Upper lobe of left lung (tissue), 6 donors: ENCODE measurements around the gene RAP2C. TPM values are rescaled to one million over a fixed set of nuclear protein-coding genes. Genes with fewer than 3 reads are reported as not detected.
"Not testable (repeated sequence)": the region's sequence is repeated elsewhere in the genome, so short reads cannot be mapped to it uniquely, and the experiment has no call there.

Source experiments
- ATAC-seq, 2 donors: fragments of 200-7000 bp; cut with Tn5 transposase; one replicate each; pipeline ENCODE4 v1.9.1; 2022; ENCODE audit warnings: mild to moderate bottlenecking in 2 of 2, moderate library complexity in 2 of 2; ENCODE audit not compliant: low FRiP score in 2 of 2
- DNase-seq, 2 donors: peaks; one replicate each; pipeline ENCODE4 v3.0.0-alpha.2; 2019 to 2020
- H3K27ac ChIP-seq, 4 donors: fragments of 200-600 bp; sonication (generic); one replicate each; pipeline ENCODE4 v1.5.1; 2016 to 2019
- H3K27me3 ChIP-seq, 4 donors: fragments of 200-600 bp; sonication (generic); one replicate each; pipeline ENCODE4 v1.5.1; 2017 to 2019
- H3K36me3 ChIP-seq, 4 donors: fragments of 200-600 bp; sonication (generic); one replicate each; pipeline ENCODE4 v1.5.1; 2016 to 2019
- H3K4me1 ChIP-seq, 4 donors: fragments of 200-600 bp; sonication (generic); one replicate each; pipeline ENCODE4 v1.5.1; 2018 to 2019
- H3K4me3 ChIP-seq, 4 donors: fragments of 200-600 bp; sonication (generic); one replicate each; pipeline ENCODE4 v1.5.1; 2017 to 2019; ENCODE audit warnings: mild to moderate bottlenecking in 2 of 4, moderate library complexity in 1 of 4
- H3K9me3 ChIP-seq, 4 donors: fragments of 200-600 bp; sonication (generic); one replicate each; pipeline ENCODE4 v1.5.1; 2018 to 2019
- CTCF ChIP-seq, 6 experiments: fragments of 450-650 bp in 4 of 6; fragments of 200-600 bp in 2 of 6; sonication (generic) in 2 of 6; IDR thresholded peaks; one replicate each; pipeline ENCODE4 v1.5.1; 2016 to 2019; ENCODE audit warnings: antibody characterized with exemption in 6 of 6
- EP300 ChIP-seq, 4 donors: sonication (generic); formaldehyde crosslinking; IDR thresholded peaks; one replicate each; pipeline ENCODE4 v1.5.1; 2017; ENCODE audit warnings: antibody characterized with exemption in 4 of 4, control low read depth in 2 of 4
- POLR2A ChIP-seq, 4 donors: fragments of 450-650 bp; IDR thresholded peaks; one replicate each; pipeline ENCODE4 v1.5.1; 2016 to 2017; ENCODE audit warnings: antibody characterized with exemption in 4 of 4, mild to moderate bottlenecking in 2 of 4
- POLR2AphosphoS5 ChIP-seq, 2 donors: sonication (generic); formaldehyde crosslinking; IDR thresholded peaks; one replicate each; pipeline ENCODE4 v1.5.1; 2017; ENCODE audit warnings: antibody characterized with exemption in 2 of 2
- WGBS, 2 donors: methylation state at CpG; one replicate each; pipeline ENCODE4 v1.1.5; 2017 to 2018; 5-methylcytosine and 5-hydroxymethylcytosine counted together
- total RNA-seq, 6 donors: library from RNA; depleted of rRNA in 4 of 6; stranded (reverse); fragments of >200 nt in 4 of 6; gene quantifications; one replicate each; pipeline versions ENCODE4 v1.1.0 to v1.2.1, GENCODE V29; 2016 to 2021
- donor health status: DM: no; HTN: no; CAD: no; lungs with moderate emphysema.
- donor health status: DM: no; HTN: yes; CAD: no; lungs with severe emphysema.

The RAP2C gene
- total RNA-seq, 6 donors from 2014 or later, result 13.5 to 27.2 (median 22.0) TPM

- DNase-seq (no peak), ATAC-seq (no peak)
- Histone ChIP-seq H3K27me3 (no peaks in the 10 kb centered on the region), H3K36me3 (no peaks in the 10 kb centered on the region), H3K9me3 (peaks cover 0 to 6% (median 2%) of the 10 kb centered on the region in 4 donors), H3K4me1 (no peaks in the 10 kb centered on the region), H3K27ac (no peak overlapping the region), H3K4me3 (no peak overlapping the region)
- TF ChIP-seq CTCF (IDR thresholded peaks at IDR 0.05) (no peak), EP300 (IDR thresholded peaks at IDR 0.05) (no peak), POLR2A (IDR thresholded peaks at IDR 0.05) (no peak), POLR2AphosphoS5 (IDR thresholded peaks at IDR 0.05) (no peak)
- 58 to 73% methylated on average over 3 of the region's 3 CpGs for WGBS, 2 donors
Measured at GRCh38 chrX:132169554-132169953, 49.7 kb downstream of the RAP2C start.

- ATAC-seq, result no peak
- H3K27me3 ChIP-seq, result no peaks in the 10 kb centered on the region
- H3K4me3 ChIP-seq, result no peak overlapping the region
- H3K27ac ChIP-seq, result no peak overlapping the region
- no peak for DNase-seq
- TF ChIP-seq POLR2AphosphoS5 (IDR thresholded peaks at IDR 0.05) (no peak), EP300 (IDR thresholded peaks at IDR 0.05) (no peak), CTCF (IDR thresholded peaks at IDR 0.05) (no peak), POLR2A (IDR thresholded peaks at IDR 0.05) (no peak)
- H3K4me1 ChIP-seq, result no peaks in the 10 kb centered on the region
- no peaks in the 10 kb centered on the region for H3K36me3 ChIP-seq
- peaks cover 0 to 6% (median 2%) of the 10 kb centered on the region in 4 donors for H3K9me3 ChIP-seq
Measured at GRCh38 chrX:132165651-132166050, 53.6 kb downstream of the RAP2C start.

DNA sequence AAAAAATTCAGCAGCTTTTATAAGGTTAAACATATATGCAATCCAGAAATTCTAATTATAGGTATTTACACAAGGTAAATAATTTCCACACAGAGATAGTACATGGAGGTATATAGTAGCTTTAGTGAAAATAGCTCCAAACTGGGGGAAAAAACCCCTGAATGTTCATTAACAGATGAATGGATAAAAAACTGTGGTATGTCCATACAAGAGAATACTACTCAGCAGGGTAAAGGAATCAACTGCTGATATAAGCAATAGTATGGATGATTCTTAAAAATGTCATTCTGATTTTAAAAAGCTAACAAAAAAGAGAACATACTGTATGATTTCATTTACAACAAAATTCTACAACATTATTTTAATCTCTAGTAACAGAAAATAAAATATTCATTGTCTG, 54.2 kb downstream of the RAP2C start:
- Histone ChIP-seq H3K27ac (no peak overlapping the region), H3K27me3 (no peaks in the 10 kb centered on the region), H3K36me3 (no peaks in the 10 kb centered on the region), H3K9me3 (peaks cover 0 to 6% (median 2%) of the 10 kb centered on the region in 4 donors), H3K4me1 (no peaks in the 10 kb centered on the region), H3K4me3 (no peak overlapping the region)
- no peak for TF ChIP-seq CTCF (IDR thresholded peaks at IDR 0.05)
- TF ChIP-seq EP300 (IDR thresholded peaks at IDR 0.05), result no peak
- DNase-seq (no peak), ATAC-seq (no peak)

DNA sequence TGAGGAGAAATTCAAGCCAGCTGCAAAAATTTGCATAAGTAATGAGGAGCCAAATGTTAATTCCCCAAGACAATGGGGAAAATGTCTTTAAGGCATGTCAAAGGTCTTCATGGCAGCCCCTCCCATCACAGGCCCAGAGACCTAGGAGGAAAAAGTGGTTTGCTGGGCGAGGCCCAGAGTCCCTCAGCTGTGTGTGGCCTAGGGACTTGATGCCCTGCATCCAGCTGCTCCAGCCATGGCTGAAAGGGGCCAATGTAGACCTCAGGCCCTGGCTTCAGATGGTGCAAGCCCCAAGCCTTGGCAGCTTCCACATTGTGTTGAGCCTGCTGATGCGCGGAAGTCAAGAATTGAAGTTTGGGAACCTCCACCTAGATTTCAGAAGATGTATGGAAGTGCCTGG, 56.2 kb downstream of the RAP2C start:
- not testable (repeated sequence) for H3K4me3 ChIP-seq, H3K9me3 ChIP-seq, H3K27ac ChIP-seq, DNase-seq, H3K36me3 ChIP-seq, H3K27me3 ChIP-seq, H3K4me1 ChIP-seq, ATAC-seq
- 82% methylated on average over 3 of the region's 3 CpGs; no CpG with 5 or more reads in 1 of the 2 donors for WGBS, 2 donors

DNA sequence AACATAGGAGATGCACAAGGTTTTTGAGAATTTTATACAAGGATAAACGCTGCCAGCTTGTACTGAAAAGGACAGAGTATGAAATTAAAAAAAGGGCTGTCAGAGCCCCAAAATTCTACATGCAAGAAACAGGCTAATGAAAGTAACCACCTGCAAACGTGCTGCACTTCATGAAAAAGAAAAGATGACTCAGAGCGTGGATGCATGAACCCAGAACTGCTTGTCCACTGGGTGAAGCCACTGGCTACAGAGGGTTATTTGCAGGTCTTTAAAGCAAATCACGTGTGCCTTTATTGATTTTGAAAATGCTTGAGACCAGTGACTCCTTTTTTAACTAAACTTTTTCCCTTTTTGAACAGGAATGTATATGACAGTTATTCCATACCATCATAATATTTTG, 66.1 kb downstream of the RAP2C start:
- H3K27me3 ChIP-seq, result no peaks in the 10 kb centered on the region
- H3K36me3 ChIP-seq, result no peaks in the 10 kb centered on the region
- no peak overlapping the region for H3K4me3 ChIP-seq
- DNase-seq (no peak), ATAC-seq (no peak)
- no peaks in the 10 kb centered on the region for H3K4me1 ChIP-seq
- TF ChIP-seq POLR2A (IDR thresholded peaks at IDR 0.05) (no peak), EP300 (IDR thresholded peaks at IDR 0.05) (no peak), CTCF (IDR thresholded peaks at IDR 0.05) (no peak), POLR2AphosphoS5 (IDR thresholded peaks at IDR 0.05) (no peak)
- no peak overlapping the region for H3K27ac ChIP-seq
- no peaks in the 10 kb centered on the region for H3K9me3 ChIP-seq
- WGBS, 2 donors, result 52 to 82% methylated on average over 4 of the region's 4 CpGs

Other genes with a start within 250 kb of the RAP2C start
- gene STK26, start 196.1 kb downstream of the RAP2C start, total RNA-seq, result 10 to 100 TPM in 4 of 6 donors, 1 to 10 TPM in 2; 2.9 to 14.0 (median 11.1) TPM
- gene FRMD7, start 91.4 kb downstream of the RAP2C start, total RNA-seq, result not detected